CD4-positive, alpha-beta memory T cell (primary cell): ENCODE results near the gene RUNX2. TPM values are rescaled to one million over a fixed set of nuclear protein-coding genes. Genes with fewer than 3 reads are reported as not detected.

Experiments used
- CTCF ChIA-PET: fragments of 350-600 bp; sonication (Branson Sonifier 250); formaldehyde crosslinking; loops from one replicate; lab custom pipeline; 2021; ENCODE audit warnings: inconsistent platforms; ENCODE audit not compliant: partially characterized antibody; lab: Charles Lee
- POLR2A ChIA-PET: fragments of 350-600 bp; sonication (Branson Sonifier 250); formaldehyde crosslinking; loops from one replicate; lab custom pipeline; 2021; ENCODE audit not compliant: partially characterized antibody; lab: Charles Lee
- DNase-seq, 5 donors: peaks; one replicate each; pipeline versions ENCODE4 v3.0.0 to v3.0.0-alpha.2; 2020 to 2022; ENCODE audit warnings: mixed read lengths in 1 of 5
- H3K27ac ChIP-seq: one replicate; pipeline ENCODE4 v1.7.0; 2013; ENCODE audit warnings: low read depth, low read length
- H3K27me3 ChIP-seq: 2 replicates; pipeline ENCODE4 v1.7.0; 2013; ENCODE audit warnings: mild to moderate bottlenecking, low read length, moderate library complexity; ENCODE audit not compliant: insufficient read depth
- H3K36me3 ChIP-seq: 2 replicates; pipeline ENCODE4 v1.7.0; 2013; ENCODE audit warnings: mild to moderate bottlenecking, low read length, moderate library complexity; ENCODE audit not compliant: insufficient read depth
- H3K4me1 ChIP-seq: 2 replicates; pipeline ENCODE4 v1.7.0; 2013; ENCODE audit warnings: mild to moderate bottlenecking, low read length, moderate library complexity; ENCODE audit not compliant: insufficient read depth
- H3K4me3 ChIP-seq, 2 donors: one replicate each; pipeline ENCODE4 v1.7.0; 2013; ENCODE audit warnings: low read length in 2 of 2, mild to moderate bottlenecking in 1 of 2
- H3K9me3 ChIP-seq, 2 donors: one replicate each; pipeline ENCODE4 v1.7.0; 2013; ENCODE audit warnings: low read length in 2 of 2, control low read depth in 1 of 2; ENCODE audit not compliant: control insufficient read depth in 1 of 2
- H3K27ac Mint-ChIP-seq, 7 donors: one replicate each; pipeline ENCODE4 v1.8.0; 2020 to 2021; ENCODE audit warnings: mixed read lengths in 7 of 7, mild to moderate bottlenecking in 6 of 7, inconsistent platforms in 3 of 7, moderate library complexity in 3 of 7
- H3K27me3 Mint-ChIP-seq, 2 donors: one replicate each; pipeline ENCODE4 v1.8.0; 2020 to 2021; ENCODE audit warnings: mixed read lengths in 2 of 2
- H3K36me3 Mint-ChIP-seq, 2 donors: one replicate each; pipeline ENCODE4 v1.8.0; 2020 to 2021; ENCODE audit warnings: mixed read lengths in 2 of 2, inconsistent platforms in 1 of 2, mild to moderate bottlenecking in 1 of 2
- H3K4me1 Mint-ChIP-seq, 4 donors: one replicate each; pipeline ENCODE4 v1.8.0; 2020 to 2021; ENCODE audit warnings: mixed read lengths in 4 of 4, mild to moderate bottlenecking in 1 of 4
- H3K4me3 Mint-ChIP-seq, 8 donors: one replicate each; pipeline ENCODE4 v1.8.0; 2020 to 2021; ENCODE audit warnings: mixed read lengths in 8 of 8, mild to moderate bottlenecking in 7 of 8, moderate library complexity in 6 of 8, inconsistent platforms in 3 of 8
- H3K9me3 Mint-ChIP-seq, 8 donors: one replicate each; pipeline ENCODE4 v1.8.0; 2020 to 2021; ENCODE audit warnings: mixed read lengths in 8 of 8, mild to moderate bottlenecking in 5 of 8, inconsistent platforms in 3 of 8, moderate library complexity in 1 of 8
- intact Hi-C: fragments of 100-400 bp; cut with micrococcal nuclease; formaldehyde crosslinking; loops from one replicate; pipeline ENCODE4 v1.15.1; 2023
- polyA plus RNA-seq, 2 donors: library from polyadenylated mRNA; unstranded; fragments of 300-500 nt; fragmentation: Illumina TruSeq; gene quantifications; one replicate each; pipeline ENCODE4 v1.2.3, GENCODE V29; 2021
- total RNA-seq, 2 experiments: library from RNA; stranded (reverse); gene quantifications; one replicate each; pipeline ENCODE4 v1.2.3, GENCODE V29; 2021

The RUNX2 gene
- total and polyA plus RNA-seq, 4 experiments from 2014 or later: 4.5 to 26.6 (median 23.3) TPM

- Mint-ChIP-seq H3K4me1 (peaks cover 6 to 23% (median 16%) of the 10 kb centered on the region in 4 donors), H3K27ac (peak overlapping the region in 2 of 7 donors; percentile 25 to 80), H3K36me3 (peaks cover 0 to 12% of the 10 kb centered on the region in 2 donors), H3K9me3 (peaks cover 0 to 21% (median 4%) of the 10 kb centered on the region in 8 donors), H3K4me3 (no peak overlapping the region), H3K27me3 (no peaks in the 10 kb centered on the region)
- no peak overlapping the region for H3K27ac ChIP-seq
- intact Hi-C loops: loop anchor here (2.0 kb wide), 1 partner anchor 20 kb away; no protein-coding TSS in a partner anchor
- H3K36me3 ChIP-seq: no peaks in the 10 kb centered on the region
- no peaks in the 10 kb centered on the region for H3K9me3 ChIP-seq
- H3K4me3 ChIP-seq: no peak overlapping the region
- H3K4me1 ChIP-seq: no peaks in the 10 kb centered on the region
- DNase-seq: no peak
- ChIA-PET CTCF (interaction anchor here (1.5 kb wide), 1 partner anchor 108 kb away, joined by 5 read pairs; no protein-coding TSS in a partner anchor), POLR2A (no interaction called here)
- H3K27me3 ChIP-seq: no peaks in the 10 kb centered on the region
Measured at GRCh38 chr6:45606831-45607400, 278.8 kb downstream of the RUNX2 start.

- CTCF ChIA-PET: no interaction called here
- H3K4me3 Mint-ChIP-seq: no peak overlapping the region
- peaks cover 0 to 12% of the 10 kb centered on the region in 2 donors for H3K36me3 Mint-ChIP-seq
- Histone ChIP-seq H3K4me3 (no peak overlapping the region), H3K27me3 (no peaks in the 10 kb centered on the region), H3K36me3 (no peaks in the 10 kb centered on the region), H3K4me1 (no peaks in the 10 kb centered on the region), H3K9me3 (no peaks in the 10 kb centered on the region), H3K27ac (no peak overlapping the region)
- DNase-seq: no peak
- H3K9me3 Mint-ChIP-seq: peaks cover 0 to 14% (median 4%) of the 10 kb centered on the region in 8 donors
- H3K27me3 Mint-ChIP-seq: no peaks in the 10 kb centered on the region
- POLR2A ChIA-PET: no interaction called here
- peaks cover 6 to 23% (median 16%) of the 10 kb centered on the region in 4 donors for H3K4me1 Mint-ChIP-seq
- intact Hi-C loops: loop anchor here (2.0 kb wide), 1 partner anchor 21 kb away; no protein-coding TSS in a partner anchor
- H3K27ac Mint-ChIP-seq: no peak overlapping the region
Measured at GRCh38 chr6:45607798-45608197, 279.7 kb downstream of the RUNX2 start.

GRCh38 chr6:45608252-45608913, 280.3 kb downstream of the RUNX2 start:
- Histone ChIP-seq H3K27me3 (no peaks in the 10 kb centered on the region), H3K36me3 (no peaks in the 10 kb centered on the region), H3K4me1 (no peaks in the 10 kb centered on the region), H3K9me3 (no peaks in the 10 kb centered on the region), H3K27ac (no peak overlapping the region), H3K4me3 (no peak overlapping the region)
- Mint-ChIP-seq H3K27ac (peak overlapping the region in 2 of 7 donors; percentile 14 to 26), H3K36me3 (peaks cover 0 to 12% of the 10 kb centered on the region in 2 donors), H3K4me1 (peaks cover 6 to 23% (median 16%) of the 10 kb centered on the region in 4 donors), H3K9me3 (peaks cover 0 to 10% (median 4%) of the 10 kb centered on the region in 8 donors), H3K27me3 (no peaks in the 10 kb centered on the region), H3K4me3 (peak overlapping the region in 5 of 8 donors; percentile 14 to 24 (median 23))
- ChIA-PET POLR2A (no interaction called here), CTCF (interaction anchor here (1.2 kb wide), 1 partner anchor 16 kb away, joined by 3 read pairs; no protein-coding TSS in a partner anchor)
- intact Hi-C loops: no loop called here
- no peak for DNase-seq

- ChIA-PET CTCF (interaction anchor here (1.2 kb wide), 1 partner anchor 15 kb away, joined by 3 read pairs; no protein-coding TSS in a partner anchor), POLR2A (interaction anchor here (2.8 kb wide), 1 partner anchor 11 kb away, joined by 7 read pairs; no protein-coding TSS in a partner anchor)
- Histone ChIP-seq H3K9me3 (no peaks in the 10 kb centered on the region), H3K27ac (no peak overlapping the region), H3K4me3 (no peak overlapping the region), H3K36me3 (no peaks in the 10 kb centered on the region), H3K27me3 (no peaks in the 10 kb centered on the region), H3K4me1 (no peaks in the 10 kb centered on the region)
- peaks cover 0 to 6% of the 10 kb centered on the region in 2 donors for H3K36me3 Mint-ChIP-seq
- H3K27me3 Mint-ChIP-seq: no peaks in the 10 kb centered on the region
- intact Hi-C loops: no loop called here
- peaks cover 4 to 23% (median 16%) of the 10 kb centered on the region in 4 donors for H3K4me1 Mint-ChIP-seq
- DNase-seq: no peak
- H3K4me3 Mint-ChIP-seq: peak overlapping the region in 1 of 8 donors; percentile 16
- peaks cover 0 to 2% (median under 1%) of the 10 kb centered on the region in 8 donors for H3K9me3 Mint-ChIP-seq
- no peak overlapping the region for H3K27ac Mint-ChIP-seq
Measured at GRCh38 chr6:45609141-45609638, 281.1 kb downstream of the RUNX2 start.

GRCh38 chr6:45610374-45610773, 282.2 kb downstream of the RUNX2 start:
- POLR2A ChIA-PET: interaction anchor here (1.7 to 2.8 kb wide), 3 partner anchors 10 to 24 kb away, joined by 3 to 7 read pairs (median 7); no protein-coding TSS in a partner anchor
- no peak overlapping the region for H3K27ac Mint-ChIP-seq
- CTCF ChIA-PET: no interaction called here

GRCh38 chr6:45610832-45611231, 282.7 kb downstream of the RUNX2 start:
- Histone ChIP-seq H3K27me3 (no peaks in the 10 kb centered on the region), H3K4me3 (no peak overlapping the region), H3K4me1 (no peaks in the 10 kb centered on the region), H3K36me3 (no peaks in the 10 kb centered on the region), H3K27ac (no peak overlapping the region), H3K9me3 (no peaks in the 10 kb centered on the region)
- POLR2A ChIA-PET: interaction anchor here (1.7 to 2.8 kb wide), 3 partner anchors 9 to 24 kb away, joined by 3 to 7 read pairs (median 7); no protein-coding TSS in a partner anchor
- Mint-ChIP-seq H3K27ac (no peak overlapping the region), H3K27me3 (no peaks in the 10 kb centered on the region), H3K4me1 (peaks cover 3 to 23% (median 16%) of the 10 kb centered on the region in 4 donors), H3K4me3 (no peak overlapping the region), H3K9me3 (no peaks in the 10 kb centered on the region), H3K36me3 (peaks cover 0 to 4% of the 10 kb centered on the region in 2 donors)
- intact Hi-C loops: no loop called here
- DNase-seq: no peak
- CTCF ChIA-PET: no interaction called here

More at GRCh38 chr6:45610374-45610773, 282.2 kb downstream of the RUNX2 start:
- peaks cover 3 to 23% (median 16%) of the 10 kb centered on the region in 4 donors for H3K4me1 Mint-ChIP-seq
- no peak overlapping the region for H3K4me3 Mint-ChIP-seq
- Histone ChIP-seq H3K9me3 (no peaks in the 10 kb centered on the region), H3K27me3 (no peaks in the 10 kb centered on the region), H3K27ac (no peak overlapping the region), H3K36me3 (no peaks in the 10 kb centered on the region), H3K4me1 (no peaks in the 10 kb centered on the region), H3K4me3 (no peak overlapping the region)
- no peak for DNase-seq
- no peaks in the 10 kb centered on the region for H3K27me3 Mint-ChIP-seq
- intact Hi-C loops: no loop called here
- no peaks in the 10 kb centered on the region for H3K9me3 Mint-ChIP-seq
- H3K36me3 Mint-ChIP-seq: peaks cover 0 to 4% of the 10 kb centered on the region in 2 donors

GRCh38 chr6:45611491-45611890, 283.4 kb downstream of the RUNX2 start:
- intact Hi-C loops: no loop called here
- peaks cover 1 to 23% (median 15%) of the 10 kb centered on the region in 4 donors for H3K4me1 Mint-ChIP-seq
- no peak overlapping the region for H3K27ac Mint-ChIP-seq
- H3K27me3 Mint-ChIP-seq: no peaks in the 10 kb centered on the region
- Histone ChIP-seq H3K4me1 (no peaks in the 10 kb centered on the region), H3K36me3 (no peaks in the 10 kb centered on the region), H3K4me3 (no peak overlapping the region), H3K27ac (no peak overlapping the region), H3K9me3 (no peaks in the 10 kb centered on the region), H3K27me3 (no peaks in the 10 kb centered on the region)
- ChIA-PET CTCF (interaction anchor here (0.6 kb wide), 1 partner anchor 90 kb away, joined by 3 read pairs; no protein-coding TSS in a partner anchor), POLR2A (interaction anchor here (1.7 to 2.8 kb wide), 3 partner anchors 9 to 25 kb away, joined by 3 to 7 read pairs (median 7); no protein-coding TSS in a partner anchor)
- no peaks in the 10 kb centered on the region for H3K9me3 Mint-ChIP-seq
- no peak overlapping the region for H3K4me3 Mint-ChIP-seq
- no peak for DNase-seq
- H3K36me3 Mint-ChIP-seq: peaks cover 0 to 4% of the 10 kb centered on the region in 2 donors
